HG03521 (cell line): ENCODE data around the gene CCND2.
"Not testable (repeated sequence)": the region's sequence is repeated elsewhere in the genome, so short reads cannot be mapped to it uniquely, and the experiment has no call there.

Source experiments
- ATAC-seq: cut with Tn5 transposase; IDR thresholded peaks from one replicate; pipeline ENCODE4 v1.9.1; 2021; ENCODE audit warnings: mild to moderate bottlenecking, moderate library complexity; ENCODE audit not compliant: unreplicated experiment

Gene CCND2

GRCh38 chr12:4273652-4274395 lies at the start of gene CCND2:
Gene CCND2, plus strand, starts transcription at chr12:4273762. Its CDS starts 279 bp downstream, at chr12:4274041.
- no peak for ATAC-seq

DNA sequence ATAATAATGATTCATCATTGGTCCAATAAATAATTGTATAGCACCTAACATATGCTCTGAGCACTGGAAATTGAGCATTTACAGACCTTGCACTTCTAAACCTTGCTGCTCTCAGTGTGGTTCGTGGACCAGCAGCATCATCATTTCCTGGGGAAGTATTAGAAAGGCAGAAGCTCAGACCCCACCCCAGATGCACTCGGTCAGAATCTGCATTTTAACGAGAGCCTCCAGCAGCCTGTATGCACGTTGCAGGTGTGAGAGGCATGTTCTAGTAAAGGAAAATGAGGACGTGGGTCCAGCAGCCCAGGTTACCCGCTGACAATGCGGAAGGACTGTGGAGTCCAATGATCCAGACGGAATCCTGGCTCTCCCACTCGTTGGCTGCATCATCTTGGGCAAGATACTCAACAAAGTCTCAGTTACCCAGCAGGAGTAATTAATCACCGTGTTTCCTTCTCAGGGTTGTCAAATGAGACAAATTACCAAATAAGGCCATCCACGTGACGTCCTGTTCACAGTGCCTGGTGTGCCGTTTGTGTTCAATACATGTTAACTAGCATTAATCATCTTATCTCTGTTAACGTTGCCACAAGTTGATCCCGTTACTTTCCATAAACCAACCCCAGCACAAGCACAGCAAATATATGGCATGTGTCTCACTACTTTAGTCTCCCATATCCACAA lies 49.2 kb upstream of the CCND2 start:
- no peak for ATAC-seq

DNA sequence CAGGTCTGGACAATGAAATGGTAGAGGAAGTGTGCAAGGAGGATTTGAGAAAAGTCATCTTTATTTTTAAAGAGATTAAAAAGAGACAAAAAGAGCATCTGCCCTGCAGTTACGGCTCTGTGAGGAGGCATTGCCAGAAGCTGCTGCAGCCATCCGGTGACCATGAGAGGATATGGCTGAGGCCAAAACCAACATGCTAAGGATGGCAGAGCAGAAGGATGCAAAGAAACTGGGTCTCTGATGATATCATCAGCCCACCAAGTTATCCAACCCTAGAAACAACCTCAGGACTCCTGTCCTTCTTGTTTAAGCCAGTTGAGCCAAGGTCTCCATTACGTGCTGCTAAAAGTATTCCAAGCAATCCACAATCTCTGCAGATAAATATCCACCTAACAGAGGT lies 48.0 kb upstream of the CCND2 start:
- no peak for ATAC-seq

DNA sequence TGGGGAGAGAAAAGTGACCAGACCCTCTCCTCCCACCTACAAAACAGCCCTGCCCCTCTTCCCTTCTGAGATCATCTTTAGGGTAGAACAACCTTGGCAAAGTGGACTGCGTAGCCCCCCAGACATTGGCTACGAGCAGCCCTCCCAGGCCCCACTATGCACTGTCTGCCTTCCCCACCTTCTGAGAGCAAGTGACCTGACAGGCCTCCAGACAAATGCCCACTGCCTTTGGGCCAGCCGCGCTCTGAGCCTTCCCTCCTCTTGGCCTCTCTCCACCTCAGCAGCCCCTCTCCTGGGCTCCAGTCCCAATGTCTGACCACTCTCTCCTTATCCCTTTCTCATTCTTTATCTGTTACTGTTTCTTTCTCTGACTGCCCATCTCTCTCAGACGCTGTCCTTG lies 46.5 kb upstream of the CCND2 start:
- no peak for ATAC-seq

DNA sequence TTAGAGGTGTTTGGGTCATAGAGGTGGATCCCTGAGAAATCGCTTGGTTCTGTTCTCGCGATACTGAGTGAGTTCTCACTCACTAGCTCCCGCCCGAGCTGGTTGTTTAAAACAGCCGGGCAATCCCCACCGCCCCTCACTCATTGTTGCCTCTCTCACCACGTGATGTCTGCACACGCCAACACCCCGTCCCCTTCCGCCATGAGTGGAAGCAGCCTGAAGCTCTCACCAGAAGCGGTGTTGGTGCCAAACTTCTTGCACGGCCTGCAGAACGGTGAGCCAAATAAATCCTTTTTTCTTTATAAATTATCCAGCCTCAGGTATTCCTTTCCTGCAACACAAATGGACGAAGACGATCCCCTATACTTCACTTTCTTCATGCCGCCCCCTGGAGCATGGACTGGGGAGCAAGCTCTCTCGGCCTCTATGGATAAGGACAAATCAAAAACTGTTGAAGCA lies 45.4 kb upstream of the CCND2 start:
- no peak for ATAC-seq

DNA sequence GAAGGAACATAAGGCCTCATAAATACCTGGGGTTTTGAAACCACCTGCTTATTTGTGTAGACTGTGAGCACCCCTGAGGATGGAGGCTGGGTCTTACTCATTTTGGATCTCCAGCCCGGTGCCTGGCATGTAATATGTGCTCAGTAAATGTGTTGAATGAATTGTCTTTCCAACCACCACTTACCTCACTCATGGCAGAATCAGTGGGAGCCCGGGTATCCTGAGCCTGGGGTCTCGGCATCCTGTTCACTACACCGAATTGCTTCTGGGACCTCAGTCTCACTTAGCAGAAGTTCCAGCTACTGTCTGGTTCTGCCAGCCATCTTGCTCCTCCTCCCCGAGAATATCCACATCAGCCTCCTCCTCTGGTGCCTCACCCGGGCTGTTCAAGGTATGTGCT lies 43.0 kb upstream of the CCND2 start:
- ATAC-seq = no peak

DNA sequence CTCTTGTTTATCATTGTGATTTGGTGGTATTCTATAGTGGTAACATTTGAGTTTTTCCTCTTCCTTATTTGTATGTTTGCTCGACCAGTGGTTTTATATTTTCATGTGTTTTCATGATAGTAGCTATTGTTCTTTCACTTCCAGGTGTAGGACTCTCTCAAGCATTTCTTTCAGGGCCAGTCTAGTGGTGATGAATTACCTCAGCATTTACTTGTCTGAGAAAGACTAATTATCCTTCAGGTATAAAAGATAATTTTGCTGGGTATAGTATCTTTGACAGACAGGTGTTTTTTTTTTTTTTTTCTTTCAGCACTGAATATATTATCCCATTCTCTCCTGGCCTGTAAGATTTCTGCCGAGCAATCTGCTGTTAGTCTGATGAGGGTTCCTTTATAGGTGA lies 35.0 kb upstream of the CCND2 start:
- ATAC-seq = no peak

DNA sequence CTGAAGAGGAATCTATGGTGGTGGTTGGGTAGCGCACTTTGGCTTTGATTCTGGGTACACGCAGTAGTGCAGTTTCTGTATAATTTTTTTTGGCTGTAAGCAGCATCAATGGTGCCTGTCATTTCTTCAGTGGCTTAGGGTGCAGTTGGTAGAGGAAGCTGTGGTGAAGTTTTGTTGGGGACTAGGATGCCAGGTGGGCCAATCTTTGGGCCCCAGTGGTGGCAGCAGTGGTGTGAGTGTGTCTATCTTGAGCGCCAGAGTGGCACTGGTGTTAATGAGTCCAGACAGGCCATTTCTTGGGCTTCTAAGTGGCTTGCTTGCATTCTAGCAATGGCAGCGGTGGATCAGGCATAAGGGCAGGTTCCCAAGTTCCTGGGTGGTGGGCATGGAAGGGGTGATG lies 33.8 kb upstream of the CCND2 start:
- no peak for ATAC-seq

- no peak for ATAC-seq
Measured at GRCh38 chr12:4240161-4240783, 33.3 kb upstream of the CCND2 start.

DNA sequence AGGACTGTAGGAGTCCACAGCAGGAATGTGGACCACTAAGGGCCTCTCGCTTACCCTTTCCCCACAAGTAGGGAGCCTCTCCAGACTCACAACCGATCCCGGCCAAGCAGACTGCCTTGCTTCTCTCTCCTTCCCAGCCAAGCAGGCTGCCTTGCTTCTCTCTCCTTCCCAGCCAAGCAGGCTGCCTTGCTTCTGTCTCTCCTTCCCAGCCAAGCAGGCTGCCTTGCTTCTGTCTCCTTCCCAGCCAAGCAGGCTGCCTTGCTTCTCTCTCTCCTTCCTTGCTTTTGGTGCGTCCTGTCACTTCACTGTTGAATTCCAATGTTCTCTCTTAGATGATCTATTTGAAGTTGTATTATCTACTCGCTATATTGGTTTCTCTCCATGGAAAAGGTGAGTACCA lies 32.6 kb upstream of the CCND2 start:
- ATAC-seq = no peak

GRCh38 chr12:4241592-4241991 lies 32.0 kb upstream of the CCND2 start:
- ATAC-seq = no peak

GRCh38 chr12:4242595-4242994 lies 31.0 kb upstream of the CCND2 start:
- no peak for ATAC-seq

DNA sequence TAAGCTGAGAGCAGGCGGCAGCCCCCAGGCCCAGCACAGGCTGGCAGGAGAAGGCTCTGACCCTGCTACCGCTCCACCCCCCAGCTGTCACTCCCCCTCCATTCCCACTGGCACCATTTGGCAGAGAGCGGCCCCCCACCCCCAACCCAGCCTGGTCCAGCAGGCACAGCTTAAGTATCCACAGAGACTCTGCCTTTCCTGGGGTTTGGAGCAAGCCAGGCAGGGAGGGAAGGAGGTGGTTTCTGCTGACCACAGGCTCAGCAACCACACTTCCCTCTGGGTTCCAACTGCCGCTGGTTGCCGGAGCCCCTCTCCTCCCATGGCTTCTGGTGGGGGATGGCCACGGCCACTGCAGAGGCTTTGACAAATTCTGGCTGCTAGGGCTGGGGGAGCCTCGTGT lies 30.5 kb upstream of the CCND2 start:
- no peak for ATAC-seq

DNA sequence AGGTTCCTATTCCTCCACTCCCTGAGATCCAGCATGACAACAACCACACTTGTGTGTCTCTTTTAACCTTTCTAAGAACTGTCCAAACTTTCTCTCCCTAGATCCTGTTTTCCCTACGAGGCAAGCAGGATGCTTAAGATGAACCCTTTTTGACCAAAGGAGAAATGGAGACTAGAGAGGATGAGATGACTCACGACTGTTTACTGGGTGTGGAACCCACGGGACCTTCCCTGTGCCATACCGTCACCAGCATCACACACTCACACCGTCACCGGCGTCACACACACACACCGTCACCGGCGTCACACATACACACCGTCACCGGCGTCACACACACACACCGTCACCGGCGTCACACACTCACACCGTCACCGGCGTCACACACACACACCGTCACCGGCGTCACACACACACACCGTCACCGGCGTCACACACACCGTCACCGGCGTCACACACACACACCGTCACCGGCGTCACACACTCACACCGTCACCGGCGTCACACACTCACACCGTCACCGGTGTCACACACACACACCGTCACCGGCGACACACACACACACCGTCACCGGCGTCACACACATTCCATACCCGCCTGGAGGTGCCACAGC lies 30.0 kb upstream of the CCND2 start:
- not testable (repeated sequence) for ATAC-seq

DNA sequence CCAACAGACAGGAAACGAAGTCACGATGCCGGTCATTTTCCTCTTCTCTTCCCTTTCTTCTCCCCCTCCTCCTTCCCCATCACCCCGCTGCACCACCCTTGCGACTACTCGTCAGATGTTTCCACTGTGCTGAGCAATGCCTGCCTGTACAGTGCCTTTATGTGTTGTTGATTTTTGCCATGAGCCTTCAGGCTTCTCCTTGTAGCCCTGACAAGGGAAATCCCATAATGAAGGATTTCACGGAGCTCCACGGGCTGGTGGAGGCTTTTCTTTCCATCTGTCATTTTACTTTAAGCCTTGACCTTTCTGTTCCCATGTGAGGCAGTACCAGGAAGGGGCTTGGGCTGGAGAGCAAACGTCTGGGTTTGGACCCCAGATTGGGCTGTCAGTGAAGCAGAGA lies 28.7 kb upstream of the CCND2 start:
- no peak for ATAC-seq

- ATAC-seq = no peak
Measured at GRCh38 chr12:4245446-4245845, 28.1 kb upstream of the CCND2 start.

GRCh38 chr12:4246116-4246515 lies 27.4 kb upstream of the CCND2 start:
- no peak for ATAC-seq

DNA sequence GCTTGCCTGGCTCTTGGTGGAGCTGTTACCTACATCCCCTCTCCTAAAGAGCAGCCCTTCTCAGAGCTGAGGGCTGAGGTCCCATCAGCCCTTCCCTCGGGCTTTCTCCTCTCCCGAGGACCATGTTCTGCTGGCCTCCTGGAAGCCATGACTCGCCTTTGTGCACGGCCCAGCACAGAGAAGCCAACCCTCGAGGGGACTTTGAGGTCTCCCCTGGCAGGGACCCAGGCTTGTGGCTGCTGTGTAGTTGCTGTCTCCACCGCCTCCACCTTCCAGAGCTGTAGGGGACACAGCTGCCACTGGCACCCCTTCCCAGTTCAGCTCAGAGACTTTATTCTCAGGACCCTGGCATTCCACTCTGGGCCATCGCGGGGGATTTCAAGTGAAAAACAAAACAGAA lies 22.9 kb upstream of the CCND2 start:
- ATAC-seq = no peak

DNA sequence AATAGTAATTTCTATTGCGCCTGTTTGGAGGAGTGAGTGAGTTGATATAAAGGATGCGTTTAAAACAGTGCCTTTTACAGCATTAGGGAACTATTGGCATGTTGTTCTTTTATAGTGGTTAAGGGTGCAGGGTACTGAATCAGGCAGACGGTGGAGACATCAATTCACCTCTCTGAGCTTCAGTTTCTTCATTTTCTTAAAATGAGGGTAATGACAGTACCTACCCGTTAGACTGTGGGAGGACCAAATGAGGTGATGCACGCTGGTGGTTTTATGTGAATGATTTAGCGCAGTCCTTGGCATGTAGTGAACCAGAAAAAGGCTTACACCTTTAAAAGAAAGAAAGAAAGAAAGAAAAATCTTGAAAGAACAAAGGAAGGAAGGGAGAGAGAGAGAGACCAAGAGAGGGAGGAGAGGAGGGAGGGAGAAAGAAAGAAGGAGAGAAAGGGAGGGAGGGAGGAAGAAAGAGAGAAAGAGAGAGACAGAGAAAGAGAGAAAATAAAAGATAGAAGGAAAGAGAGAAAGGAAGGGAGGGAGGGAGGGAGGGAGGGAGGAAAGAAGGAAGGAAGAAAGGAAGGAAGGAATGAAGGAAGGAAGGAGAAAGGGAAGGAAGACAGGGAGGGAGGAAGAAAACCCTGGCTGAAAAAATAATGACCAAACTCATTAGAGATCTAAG lies 22.2 kb upstream of the CCND2 start:
- ATAC-seq = no peak

GRCh38 chr12:4251967-4252366 lies 21.6 kb upstream of the CCND2 start:
- no peak for ATAC-seq

- no peak for ATAC-seq
Measured at GRCh38 chr12:4252601-4253000, 21.0 kb upstream of the CCND2 start.
